Neural cell (in vitro differentiated cells): ENCODE measurements around the gene NR4A2. TPM values are rescaled to one million over a fixed set of nuclear protein-coding genes. Genes with fewer than 3 reads are reported as not detected.

ENCODE experiments used
- H2AFZ ChIP-seq: fragments of 200-600, 300-800 bp; sonication (generic), shearing (Covaris generic); 2 replicates; pipeline ENCODE4 v1.6.0; 2014; ENCODE audit warnings: low read depth, mild to moderate bottlenecking, antibody characterized with exemption, low read length, moderate library complexity
- H3F3A ChIP-seq: fragments of 200-600 bp; shearing (Covaris generic); 2 replicates; pipeline ENCODE4 v1.6.1; 2016; ENCODE audit warnings: mild to moderate bottlenecking, moderate library complexity, mixed read lengths, antibody characterized with exemption, low read length; ENCODE audit not compliant: insufficient read depth, poor library complexity, severe bottlenecking
- H3K27ac ChIP-seq: fragments of 200-600, 300-800 bp; sonication (generic), shearing (Covaris generic); 2 replicates; pipeline ENCODE4 v1.5.1; 2014; ENCODE audit warnings: mild to moderate bottlenecking, low read length, moderate library complexity
- H3K27me3 ChIP-seq: fragments of 300-800, 200-600 bp; sonication (generic), shearing (Covaris generic); 2 replicates; pipeline ENCODE4 v1.6.0; 2014; ENCODE audit warnings: mild to moderate bottlenecking, low read depth, low read length, moderate library complexity; ENCODE audit not compliant: insufficient read depth
- H3K36me3 ChIP-seq: fragments of 300-800, 200-600 bp; sonication (generic), shearing (Covaris generic); 2 replicates; pipeline ENCODE4 v1.5.1; 2014; ENCODE audit warnings: mild to moderate bottlenecking, antibody characterized with exemption, low read length, moderate library complexity; ENCODE audit not compliant: insufficient read depth
- H3K4me2 ChIP-seq: fragments of 300-800, 200-600 bp; sonication (generic), shearing (Covaris generic); 2 replicates; pipeline ENCODE4 v1.6.0; 2014; ENCODE audit warnings: mild to moderate bottlenecking, low read length
- H3K4me3 ChIP-seq: fragments of 300-800, 200-600 bp; sonication (generic), shearing (Covaris generic); 2 replicates; pipeline ENCODE4 v1.5.1; 2014; ENCODE audit warnings: mild to moderate bottlenecking, low read length, moderate library complexity
- H3K79me2 ChIP-seq: fragments of 200-600 bp; shearing (Covaris generic); replicated peaks from 2 replicates; pipeline ENCODE4 v1.6.0; 2014; ENCODE audit warnings: mild to moderate bottlenecking, low read length, moderate library complexity; ENCODE audit not compliant: insufficient read depth
- H3K9ac ChIP-seq: fragments of 300-800, 200-600 bp; sonication (generic), shearing (Covaris generic); 2 replicates; pipeline ENCODE4 v1.6.1; 2016; ENCODE audit warnings: mild to moderate bottlenecking, low read length, mixed read lengths
- H3K9me2 ChIP-seq: fragments of 200-600 bp; shearing (Covaris generic); 2 replicates; pipeline ENCODE4 v1.6.1; 2016; ENCODE audit warnings: mild to moderate bottlenecking, low read length, mixed read lengths; ENCODE audit not compliant: insufficient read depth
- H3K9me3 ChIP-seq: fragments of 200-600, 300-800 bp; sonication (generic), shearing (Covaris generic); 2 replicates; pipeline ENCODE4 v1.6.1; 2016; ENCODE audit warnings: mild to moderate bottlenecking, mixed run types, low read length, moderate library complexity, mixed read lengths
- H4K20me1 ChIP-seq: fragments of 200-600 bp; shearing (Covaris generic); 2 replicates; pipeline ENCODE4 v1.6.1; 2016; ENCODE audit warnings: mild to moderate bottlenecking, mixed run types; ENCODE audit not compliant: insufficient read depth
- EP300 ChIP-seq: fragments of 450-650 bp; conservative IDR thresholded peaks from 2 replicates; pipeline ENCODE4 v1.6.1; 2014; ENCODE audit warnings: antibody characterized with exemption, mild to moderate bottlenecking, moderate library complexity; ENCODE audit not compliant: poor library complexity, severe bottlenecking
- EZH2 ChIP-seq: fragments of 200-600, 300-800 bp; shearing (Covaris generic), sonication (generic); IDR thresholded peaks from 2 replicates; pipeline ENCODE4 v1.6.1; 2014; ENCODE audit warnings: antibody characterized with exemption, low read length, borderline replicate concordance, mild to moderate bottlenecking; ENCODE audit not compliant: insufficient read depth, poor library complexity, severe bottlenecking
- MXI1 ChIP-seq: fragments of 450-650 bp; conservative IDR thresholded peaks from 2 replicates; pipeline ENCODE4 v1.6.1; 2014; ENCODE audit warnings: antibody characterized with exemption, mild to moderate bottlenecking; ENCODE audit not compliant: poor library complexity, severe bottlenecking
- POLR2AphosphoS5 ChIP-seq: IDR thresholded peaks from 2 replicates; pipeline ENCODE4 v1.6.1; 2012
- RAD21 ChIP-seq: fragments of 450-650 bp; conservative IDR thresholded peaks from 2 replicates; pipeline ENCODE4 v1.6.1; 2014; ENCODE audit warnings: antibody characterized with exemption, mild to moderate bottlenecking, moderate library complexity
- SMC3 ChIP-seq: fragments of 450-650 bp; conservative IDR thresholded peaks from 2 replicates; pipeline ENCODE4 v1.6.1; 2014; ENCODE audit warnings: antibody characterized with exemption, mild to moderate bottlenecking, moderate library complexity; ENCODE audit not compliant: poor library complexity
- TAF1 ChIP-seq: IDR thresholded peaks from 2 replicates; pipeline ENCODE4 v1.6.1; 2012; ENCODE audit warnings: low read depth
- polyA plus RNA-seq: library from polyadenylated mRNA; depleted of rRNA; stranded (reverse); fragments of >200 nt; gene quantifications from 2 replicates; pipeline ENCODE4 v1.2.3, GENCODE V29; 2014
- TF ChIP-seq, protein P1 (sequence below): fragments of 450-650 bp; IDR thresholded peaks from 2 replicates; pipeline ENCODE4 v1.5.1; 2014; ENCODE audit warnings: antibody characterized with exemption, mild to moderate bottlenecking, moderate library complexity; ENCODE audit not compliant: poor library complexity, severe bottlenecking
- TF ChIP-seq, protein P2 (sequence below): IDR thresholded peaks from 2 replicates; pipeline ENCODE4 v1.6.1; 2012; ENCODE audit warnings: borderline replicate concordance

Gene NR4A2
- polyA plus RNA-seq, 1 donor from 2014 or later: 0.48 TPM

DNA sequence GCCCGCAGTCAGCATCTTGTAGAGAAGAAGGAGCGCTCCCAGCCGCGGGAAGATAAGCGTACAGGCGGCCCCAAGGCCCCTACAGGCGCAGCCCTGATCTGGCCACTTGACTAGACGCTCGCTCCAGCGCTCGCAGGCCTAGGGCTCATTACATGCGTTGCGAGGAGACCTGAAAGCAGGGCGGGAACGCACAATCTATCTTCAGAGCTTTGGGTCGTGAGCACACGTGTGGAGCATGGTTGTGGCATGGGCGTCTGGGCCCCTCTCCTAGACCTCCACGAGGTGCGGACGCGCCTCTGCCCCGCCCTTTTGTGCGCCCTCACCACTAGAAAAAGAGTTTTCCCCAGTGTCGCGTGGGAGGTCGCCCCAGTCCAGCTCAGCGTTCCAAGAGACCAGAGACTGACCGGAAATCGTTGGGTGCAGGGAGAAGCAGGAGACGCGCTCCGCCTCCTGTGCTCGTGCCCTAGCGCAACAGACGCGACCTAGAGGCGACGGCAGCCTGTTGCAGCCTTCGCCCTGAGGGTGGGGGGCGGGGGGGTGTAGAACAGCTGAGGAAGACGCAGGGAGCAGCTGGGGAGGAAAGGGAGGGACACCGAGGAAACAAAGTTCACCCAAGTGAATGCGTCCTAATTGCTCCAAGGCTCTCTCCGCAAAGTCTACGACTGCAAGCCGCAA is 12.6 kb downstream of the NR4A2 start:
- H3K9ac ChIP-seq: no peak overlapping the region
- no peak for TF ChIP-seq EZH2
- no peak for TF ChIP-seq TAF1
- no peak for TF ChIP-seq RAD21
- TF ChIP-seq MXI1: no peak
- TF ChIP-seq, protein P1, sequence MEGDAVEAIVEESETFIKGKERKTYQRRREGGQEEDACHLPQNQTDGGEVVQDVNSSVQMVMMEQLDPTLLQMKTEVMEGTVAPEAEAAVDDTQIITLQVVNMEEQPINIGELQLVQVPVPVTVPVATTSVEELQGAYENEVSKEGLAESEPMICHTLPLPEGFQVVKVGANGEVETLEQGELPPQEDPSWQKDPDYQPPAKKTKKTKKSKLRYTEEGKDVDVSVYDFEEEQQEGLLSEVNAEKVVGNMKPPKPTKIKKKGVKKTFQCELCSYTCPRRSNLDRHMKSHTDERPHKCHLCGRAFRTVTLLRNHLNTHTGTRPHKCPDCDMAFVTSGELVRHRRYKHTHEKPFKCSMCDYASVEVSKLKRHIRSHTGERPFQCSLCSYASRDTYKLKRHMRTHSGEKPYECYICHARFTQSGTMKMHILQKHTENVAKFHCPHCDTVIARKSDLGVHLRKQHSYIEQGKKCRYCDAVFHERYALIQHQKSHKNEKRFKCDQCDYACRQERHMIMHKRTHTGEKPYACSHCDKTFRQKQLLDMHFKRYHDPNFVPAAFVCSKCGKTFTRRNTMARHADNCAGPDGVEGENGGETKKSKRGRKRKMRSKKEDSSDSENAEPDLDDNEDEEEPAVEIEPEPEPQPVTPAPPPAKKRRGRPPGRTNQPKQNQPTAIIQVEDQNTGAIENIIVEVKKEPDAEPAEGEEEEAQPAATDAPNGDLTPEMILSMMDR: no peak
- TF ChIP-seq, protein P2, sequence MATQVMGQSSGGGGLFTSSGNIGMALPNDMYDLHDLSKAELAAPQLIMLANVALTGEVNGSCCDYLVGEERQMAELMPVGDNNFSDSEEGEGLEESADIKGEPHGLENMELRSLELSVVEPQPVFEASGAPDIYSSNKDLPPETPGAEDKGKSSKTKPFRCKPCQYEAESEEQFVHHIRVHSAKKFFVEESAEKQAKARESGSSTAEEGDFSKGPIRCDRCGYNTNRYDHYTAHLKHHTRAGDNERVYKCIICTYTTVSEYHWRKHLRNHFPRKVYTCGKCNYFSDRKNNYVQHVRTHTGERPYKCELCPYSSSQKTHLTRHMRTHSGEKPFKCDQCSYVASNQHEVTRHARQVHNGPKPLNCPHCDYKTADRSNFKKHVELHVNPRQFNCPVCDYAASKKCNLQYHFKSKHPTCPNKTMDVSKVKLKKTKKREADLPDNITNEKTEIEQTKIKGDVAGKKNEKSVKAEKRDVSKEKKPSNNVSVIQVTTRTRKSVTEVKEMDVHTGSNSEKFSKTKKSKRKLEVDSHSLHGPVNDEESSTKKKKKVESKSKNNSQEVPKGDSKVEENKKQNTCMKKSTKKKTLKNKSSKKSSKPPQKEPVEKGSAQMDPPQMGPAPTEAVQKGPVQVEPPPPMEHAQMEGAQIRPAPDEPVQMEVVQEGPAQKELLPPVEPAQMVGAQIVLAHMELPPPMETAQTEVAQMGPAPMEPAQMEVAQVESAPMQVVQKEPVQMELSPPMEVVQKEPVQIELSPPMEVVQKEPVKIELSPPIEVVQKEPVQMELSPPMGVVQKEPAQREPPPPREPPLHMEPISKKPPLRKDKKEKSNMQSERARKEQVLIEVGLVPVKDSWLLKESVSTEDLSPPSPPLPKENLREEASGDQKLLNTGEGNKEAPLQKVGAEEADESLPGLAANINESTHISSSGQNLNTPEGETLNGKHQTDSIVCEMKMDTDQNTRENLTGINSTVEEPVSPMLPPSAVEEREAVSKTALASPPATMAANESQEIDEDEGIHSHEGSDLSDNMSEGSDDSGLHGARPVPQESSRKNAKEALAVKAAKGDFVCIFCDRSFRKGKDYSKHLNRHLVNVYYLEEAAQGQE: no peak
- no peak for TF ChIP-seq EP300
- TF ChIP-seq SMC3: no peak
- no peak for TF ChIP-seq POLR2AphosphoS5
- H3K27me3 ChIP-seq: peaks cover 66% of the 10 kb centered on the region

DNA sequence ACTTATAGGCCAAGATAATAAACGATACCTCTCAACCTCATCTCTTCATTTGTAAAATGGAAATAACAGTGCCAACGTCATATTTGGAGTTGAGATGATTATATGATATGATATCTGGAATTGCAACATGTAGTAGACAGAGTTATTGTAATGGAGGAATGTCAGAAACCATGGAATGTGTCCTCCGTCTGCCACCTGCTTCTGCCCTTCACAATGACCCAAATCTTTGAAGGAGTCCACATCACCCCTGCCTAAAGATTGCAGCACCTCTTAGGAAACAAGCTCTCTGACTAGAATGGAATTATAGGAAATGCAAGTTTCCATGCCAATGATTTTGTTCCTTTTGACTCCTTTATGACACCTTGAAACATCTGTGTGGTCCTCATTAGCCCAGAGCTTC is 14.9 kb downstream of the NR4A2 start:
- Histone ChIP-seq H3K79me2 (no peaks in the 10 kb centered on the region), H4K20me1 (no peaks in the 10 kb centered on the region), H3K27ac (no peak overlapping the region), H3K4me3 (no peak overlapping the region), H3K9ac (no peak overlapping the region), H3F3A (no peaks in the 10 kb centered on the region), H3K9me3 (peaks cover 5% of the 10 kb centered on the region), H3K9me2 (no peaks in the 10 kb centered on the region), H3K4me2 (no peak overlapping the region), H3K27me3 (peaks cover 43% of the 10 kb centered on the region), H2AFZ (no peak overlapping the region), H3K36me3 (no peaks in the 10 kb centered on the region)
- no peak for TF ChIP-seq EP300
- TF ChIP-seq, protein P2: no peak
- no peak for TF ChIP-seq EZH2
- no peak for TF ChIP-seq RAD21
- no peak for TF ChIP-seq TAF1
- TF ChIP-seq, protein P1: no peak
- TF ChIP-seq POLR2AphosphoS5: no peak
- no peak for TF ChIP-seq SMC3
- no peak for TF ChIP-seq MXI1

More for the DNA sequence above, 12.6 kb downstream of the NR4A2 start:
- Histone ChIP-seq H3K4me2 (no peak overlapping the region), H3K9me3 (peaks cover 5% of the 10 kb centered on the region), H3K4me3 (peak overlapping the region; percentile 46), H3K27ac (no peak overlapping the region), H4K20me1 (no peaks in the 10 kb centered on the region), H3F3A (no peaks in the 10 kb centered on the region), H2AFZ (no peak overlapping the region), H3K9me2 (no peaks in the 10 kb centered on the region), H3K79me2 (no peaks in the 10 kb centered on the region), H3K36me3 (no peaks in the 10 kb centered on the region)
